Prostate gland (tissue), 2 donors: ENCODE data around the gene GPR155.

Experiments
- CTCF ChIP-seq, 4 experiments: fragments of 200-600 bp in 2 of 4; fragments of 450-650 bp in 2 of 4; sonication (generic) in 2 of 4; IDR thresholded peaks; 1 replicate in 3 of 4; 2 replicates in 1 of 4; pipeline ENCODE4 v1.5.1; 2016 to 2019; ENCODE audit warnings: antibody characterized with exemption in 4 of 4, mild to moderate bottlenecking in 2 of 4, moderate library complexity in 2 of 4
- POLR2A ChIP-seq: fragments of 450-650 bp; IDR thresholded peaks from one replicate; pipeline ENCODE4 v1.6.1; 2016; ENCODE audit warnings: antibody characterized with exemption, mild to moderate bottlenecking
- POLR2AphosphoS5 ChIP-seq: sonication (generic); formaldehyde crosslinking; IDR thresholded peaks from one replicate; pipeline ENCODE4 v1.6.1; 2017; ENCODE audit warnings: antibody characterized with exemption

- TF ChIP-seq CTCF (IDR thresholded peaks at IDR 0.05), result no peak
- no peak for TF ChIP-seq POLR2AphosphoS5
- TF ChIP-seq POLR2A, result no peak
These were observed 54.9 kb downstream of the GPR155 start for GRCh38 chr2:174431902-174432301.
